Astrocyte (in vitro differentiated cells and primary cell): ENCODE data around the gene KRT25. TPM values are rescaled to one million over a fixed set of nuclear protein-coding genes. Genes with fewer than 3 reads are reported as not detected.

ENCODE experiments used
- DNase-seq: peaks from one replicate; pipeline ENCODE4 v3.0.0-alpha.2; 2010; ENCODE audit warnings: low read depth
- FAIRE-seq: peaks from 2 replicates; lab custom pipeline; 2011; peaks lifted over from hg19 to GRCh38; lab: Jason Lieb, UNC
- H2AFZ ChIP-seq: 2 replicates; pipeline ENCODE4 v1.6.0; 2012; ENCODE audit warnings: low read depth, low read length, inconsistent platforms
- H3K27ac ChIP-seq: 2 replicates; pipeline ENCODE4 v1.5.1; 2011; ENCODE audit warnings: low read depth, low read length, inconsistent platforms
- H3K27me3 ChIP-seq: 2 replicates; pipeline ENCODE4 v1.6.0; 2011; ENCODE audit warnings: low read length, inconsistent platforms; ENCODE audit not compliant: insufficient read depth
- H3K36me3 ChIP-seq: 2 replicates; pipeline ENCODE4 v1.5.1; 2011; ENCODE audit warnings: low read length, inconsistent platforms; ENCODE audit not compliant: insufficient read depth
- H3K4me1 ChIP-seq: 2 replicates; pipeline ENCODE4 v1.5.1; 2011; ENCODE audit warnings: low read length, inconsistent platforms; ENCODE audit not compliant: insufficient read depth
- H3K4me2 ChIP-seq: 2 replicates; pipeline ENCODE4 v1.6.0; 2012; ENCODE audit warnings: low read length, inconsistent platforms
- H3K4me3 ChIP-seq: 2 replicates; pipeline ENCODE4 v1.5.1; 2011; ENCODE audit warnings: low read depth, mild to moderate bottlenecking, low read length, inconsistent platforms; ENCODE audit not compliant: insufficient read depth
- H3K79me2 ChIP-seq: 2 replicates; pipeline ENCODE4 v1.6.0; 2012; ENCODE audit warnings: mild to moderate bottlenecking, low read length, inconsistent platforms; ENCODE audit not compliant: insufficient read depth
- H3K9ac ChIP-seq: 2 replicates; pipeline ENCODE4 v1.6.0; 2012; ENCODE audit warnings: mild to moderate bottlenecking, low read length, inconsistent platforms
- H3K9me3 ChIP-seq: 2 replicates; pipeline ENCODE4 v1.5.1; 2012; ENCODE audit warnings: low read depth, mild to moderate bottlenecking, low read length, inconsistent platforms; ENCODE audit not compliant: insufficient read depth
- H4K20me1 ChIP-seq: 2 replicates; pipeline ENCODE4 v1.6.0; 2012; ENCODE audit warnings: low read length, inconsistent platforms; ENCODE audit not compliant: insufficient read depth
- H3K27ac Mint-ChIP-seq: one replicate; pipeline ENCODE4 v1.8.0; 2021; ENCODE audit warnings: mild to moderate bottlenecking, mixed read lengths; ENCODE audit not compliant: unreplicated experiment
- H3K27me3 Mint-ChIP-seq: one replicate; pipeline ENCODE4 v1.8.0; 2021; ENCODE audit warnings: low read depth, mixed read lengths; ENCODE audit not compliant: unreplicated experiment
- H3K36me3 Mint-ChIP-seq: one replicate; pipeline ENCODE4 v1.8.0; 2021; ENCODE audit warnings: low read depth, mixed read lengths; ENCODE audit not compliant: unreplicated experiment
- H3K4me1 Mint-ChIP-seq: one replicate; pipeline ENCODE4 v1.8.0; 2021; ENCODE audit warnings: low read depth, mixed read lengths; ENCODE audit not compliant: unreplicated experiment
- H3K4me3 Mint-ChIP-seq: one replicate; pipeline ENCODE4 v1.8.0; 2021; ENCODE audit warnings: mild to moderate bottlenecking, moderate library complexity, mixed read lengths; ENCODE audit not compliant: unreplicated experiment
- H3K9me3 Mint-ChIP-seq: one replicate; pipeline ENCODE4 v1.8.0; 2021; ENCODE audit warnings: mild to moderate bottlenecking, mixed read lengths; ENCODE audit not compliant: unreplicated experiment
- EZH2 ChIP-seq: IDR thresholded peaks from 2 replicates; pipeline ENCODE4 v1.6.1; 2012; ENCODE audit warnings: mild to moderate bottlenecking, low read length, inconsistent platforms; ENCODE audit not compliant: insufficient read depth
- total RNA-seq: library from RNA; stranded (reverse); gene quantifications from 2 replicates; pipeline ENCODE4 v1.2.1, GENCODE V29; 2021
- TF ChIP-seq, protein P1 (sequence below): IDR thresholded peaks from 2 replicates; pipeline ENCODE4 v1.5.1; 2011; ENCODE audit warnings: low read depth, mild to moderate bottlenecking, inconsistent platforms, low read length, moderate library complexity; ENCODE audit not compliant: insufficient read depth

The KRT25 gene
- total RNA-seq, 1 donor from 2014 or later, result not detected

DNA sequence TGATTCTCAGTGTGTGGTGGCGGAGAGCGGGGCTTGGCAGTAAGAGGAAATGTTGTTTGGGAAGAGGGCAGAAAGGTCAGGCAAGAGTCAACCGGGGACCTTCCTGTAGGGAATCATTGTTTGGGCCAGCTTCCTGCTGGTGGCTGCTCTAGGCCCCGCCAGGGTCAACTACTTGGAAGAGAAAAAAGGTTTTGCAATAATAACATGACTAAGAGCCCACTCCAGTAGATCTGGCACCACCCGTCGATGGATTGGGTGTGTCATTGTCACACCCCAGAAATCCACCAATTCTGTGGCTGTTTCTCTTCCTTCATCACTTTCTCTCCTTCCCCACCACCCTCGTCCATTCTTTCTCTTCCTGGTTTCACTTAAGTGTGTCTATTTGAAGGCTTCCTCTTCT lies 47.4 kb downstream of the KRT25 start:
- FAIRE-seq, result no peak
- H3K27me3 ChIP-seq, result peaks cover 15% of the 10 kb centered on the region

DNA sequence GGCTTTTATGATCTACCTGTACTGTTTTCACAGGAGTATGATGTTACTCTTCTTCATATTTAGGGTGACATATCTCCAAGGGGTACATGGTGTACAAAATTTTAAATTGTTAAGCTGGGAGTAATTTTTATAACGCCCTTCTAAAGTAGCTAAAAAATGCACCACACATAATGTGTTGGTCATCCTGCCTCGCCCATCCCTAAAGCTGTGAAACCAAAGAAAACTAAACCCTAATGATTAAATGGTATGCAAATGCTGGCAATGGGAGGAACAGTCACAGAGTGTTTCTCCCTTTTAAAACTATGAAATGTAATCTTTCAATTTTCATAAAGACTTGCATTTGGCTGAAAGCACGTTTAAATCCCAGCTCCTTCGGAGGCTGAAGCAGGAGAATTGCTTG lies 49.5 kb downstream of the KRT25 start:
- peaks cover 4% of the 10 kb centered on the region for H3K27me3 Mint-ChIP-seq
- peaks cover 2% of the 10 kb centered on the region for H3K4me1 Mint-ChIP-seq
- H3K36me3 ChIP-seq, result no peaks in the 10 kb centered on the region
- H3K9me3 Mint-ChIP-seq, result peaks cover 2% of the 10 kb centered on the region
- H3K27ac ChIP-seq, result no peak overlapping the region
- no peak overlapping the region for H3K9ac ChIP-seq
- TF ChIP-seq EZH2, result no peak
- TF ChIP-seq, protein P1, sequence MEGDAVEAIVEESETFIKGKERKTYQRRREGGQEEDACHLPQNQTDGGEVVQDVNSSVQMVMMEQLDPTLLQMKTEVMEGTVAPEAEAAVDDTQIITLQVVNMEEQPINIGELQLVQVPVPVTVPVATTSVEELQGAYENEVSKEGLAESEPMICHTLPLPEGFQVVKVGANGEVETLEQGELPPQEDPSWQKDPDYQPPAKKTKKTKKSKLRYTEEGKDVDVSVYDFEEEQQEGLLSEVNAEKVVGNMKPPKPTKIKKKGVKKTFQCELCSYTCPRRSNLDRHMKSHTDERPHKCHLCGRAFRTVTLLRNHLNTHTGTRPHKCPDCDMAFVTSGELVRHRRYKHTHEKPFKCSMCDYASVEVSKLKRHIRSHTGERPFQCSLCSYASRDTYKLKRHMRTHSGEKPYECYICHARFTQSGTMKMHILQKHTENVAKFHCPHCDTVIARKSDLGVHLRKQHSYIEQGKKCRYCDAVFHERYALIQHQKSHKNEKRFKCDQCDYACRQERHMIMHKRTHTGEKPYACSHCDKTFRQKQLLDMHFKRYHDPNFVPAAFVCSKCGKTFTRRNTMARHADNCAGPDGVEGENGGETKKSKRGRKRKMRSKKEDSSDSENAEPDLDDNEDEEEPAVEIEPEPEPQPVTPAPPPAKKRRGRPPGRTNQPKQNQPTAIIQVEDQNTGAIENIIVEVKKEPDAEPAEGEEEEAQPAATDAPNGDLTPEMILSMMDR, result no peak
- no peak for DNase-seq
- no peaks in the 10 kb centered on the region for H3K36me3 Mint-ChIP-seq
- no peak overlapping the region for H3K4me3 ChIP-seq
- H3K79me2 ChIP-seq, result no peaks in the 10 kb centered on the region
- no peaks in the 10 kb centered on the region for H3K9me3 ChIP-seq
- no peaks in the 10 kb centered on the region for H3K4me1 ChIP-seq
- FAIRE-seq, result no peak
- H3K27ac Mint-ChIP-seq, result no peak overlapping the region
- H3K27me3 ChIP-seq, result peaks cover 9% of the 10 kb centered on the region
- no peak overlapping the region for H2AFZ ChIP-seq
- no peaks in the 10 kb centered on the region for H4K20me1 ChIP-seq
- no peak overlapping the region for H3K4me3 Mint-ChIP-seq
- H3K4me2 ChIP-seq, result no peak overlapping the region

More for the DNA sequence above, 47.4 kb downstream of the KRT25 start:
- no peaks in the 10 kb centered on the region for H4K20me1 ChIP-seq
- Mint-ChIP-seq H3K9me3 (peaks cover 6% of the 10 kb centered on the region), H3K27me3 (peaks cover 4% of the 10 kb centered on the region), H3K27ac (peak overlapping the region; percentile 69), H3K4me3 (no peak overlapping the region), H3K36me3 (no peaks in the 10 kb centered on the region), H3K4me1 (peaks cover 2% of the 10 kb centered on the region)
- H3K36me3 ChIP-seq, result no peaks in the 10 kb centered on the region
- TF ChIP-seq EZH2, result no peak
- TF ChIP-seq, protein P1, result no peak
- no peaks in the 10 kb centered on the region for H3K4me1 ChIP-seq
- H3K9me3 ChIP-seq, result no peaks in the 10 kb centered on the region
- no peak overlapping the region for H3K4me2 ChIP-seq
- no peak overlapping the region for H3K27ac ChIP-seq
- no peak overlapping the region for H3K9ac ChIP-seq
- H3K4me3 ChIP-seq, result no peak overlapping the region
- H2AFZ ChIP-seq, result no peak overlapping the region
- H3K79me2 ChIP-seq, result no peaks in the 10 kb centered on the region
- no peak for DNase-seq

DNA sequence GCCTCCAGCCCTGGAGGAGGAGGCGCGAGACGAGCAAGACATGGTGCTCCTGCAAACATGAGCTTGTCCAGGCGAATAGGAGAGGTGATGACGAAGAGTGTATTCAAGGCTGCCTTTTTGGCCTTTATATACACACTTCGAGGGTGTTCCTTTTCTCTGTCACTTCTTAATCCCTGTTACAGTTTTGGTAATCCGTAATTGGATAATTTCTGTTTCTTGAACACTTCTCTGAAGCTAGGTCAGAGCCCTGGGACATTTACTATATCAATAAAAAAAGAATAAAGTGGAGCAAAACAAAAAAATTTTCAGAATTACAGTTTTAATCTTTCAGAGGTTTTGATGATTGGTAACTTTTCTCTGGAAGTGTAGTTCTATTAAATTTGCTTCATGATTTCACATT lies 51.5 kb downstream of the KRT25 start, which contains the start of gene KRT24:
TSS of gene KRT24 (minus strand) at position 101 of the 400 bp plus-strand sequence. CDS start at position 42, 59 bp downstream.
- no peaks in the 10 kb centered on the region for H4K20me1 ChIP-seq
- FAIRE-seq (no peak), DNase-seq (no peak)
- Mint-ChIP-seq H3K36me3 (no peaks in the 10 kb centered on the region), H3K27ac (no peak within 1 kb of the TSS), H3K27me3 (peaks cover 7% of the 10 kb centered on the region), H3K4me3 (no peak within 1 kb of the TSS), H3K4me1 (peaks cover 2% of the 10 kb centered on the region), H3K9me3 (peaks cover 2% of the 10 kb centered on the region)
- no peak within 1 kb of the TSS for H3K9ac ChIP-seq
- no peaks in the 10 kb centered on the region for H3K36me3 ChIP-seq
- no peaks in the 10 kb centered on the region for H3K4me1 ChIP-seq
- H3K27ac ChIP-seq, result no peak within 1 kb of the TSS
- no peak for TF ChIP-seq EZH2
- TF ChIP-seq, protein P1, result no peak
- H3K27me3 ChIP-seq, result peaks cover 9% of the 10 kb centered on the region
- H3K4me3 ChIP-seq, result no peak within 1 kb of the TSS
- H2AFZ ChIP-seq, result no peak within 1 kb of the TSS
- no peaks in the 10 kb centered on the region for H3K79me2 ChIP-seq
- no peak within 1 kb of the TSS for H3K4me2 ChIP-seq
- no peaks in the 10 kb centered on the region for H3K9me3 ChIP-seq
